ENCODE measurements around the gene EFS.
"Not testable (repeated sequence)": the region's sequence is repeated elsewhere in the genome, so short reads cannot be mapped to it uniquely, and the experiment has no call there.

Gene EFS

GRCh38 chr14:23365036-23365731, at the start of gene EFS:
EFS (minus strand) TSS chr14:23365172; CDS start chr14:23365025, 147 bp downstream.
- peak; percentile 68 for DNase-seq (ENCODE audit: low spot score)

- DNase-seq (ENCODE audit: low spot score): no peak
Observed at GRCh38 chr14:23414254-23414653, 49.3 kb upstream of the EFS start.

GRCh38 chr14:23413681-23414080, 48.7 kb upstream of the EFS start:
- DNase-seq (ENCODE audit: low spot score): no peak

GRCh38 chr14:23411563-23412525, 46.9 kb upstream of the EFS start:
- no peak for DNase-seq (ENCODE audit: low spot score)

GRCh38 chr14:23409966-23410635, 45.1 kb upstream of the EFS start:
- no peak for DNase-seq (ENCODE audit: low spot score)

- DNase-seq (ENCODE audit: low spot score): no peak
Observed at GRCh38 chr14:23409475-23409874, 44.5 kb upstream of the EFS start.

GRCh38 chr14:23408307-23408630, 43.3 kb upstream of the EFS start:
- DNase-seq (ENCODE audit: low spot score): no peak

- DNase-seq (ENCODE audit: low spot score): no peak
Observed at GRCh38 chr14:23407516-23408306, 42.7 kb upstream of the EFS start, which contains the start of gene MYH6. MYH6 (minus strand) TSS chr14:23408273; CDS start chr14:23407223, 1,050 bp downstream.

GRCh38 chr14:23406725-23407355, 41.9 kb upstream of the EFS start:
- no peak for DNase-seq (ENCODE audit: low spot score)

GRCh38 chr14:23406244-23406643, 41.3 kb upstream of the EFS start:
- no peak for DNase-seq (ENCODE audit: low spot score)

- DNase-seq (ENCODE audit: low spot score): no peak
Observed at GRCh38 chr14:23405516-23406025, 40.6 kb upstream of the EFS start.

GRCh38 chr14:23405096-23405495, 40.1 kb upstream of the EFS start:
- no peak for DNase-seq (ENCODE audit: low spot score)

- DNase-seq (ENCODE audit: low spot score): no peak
Observed at GRCh38 chr14:23404331-23404900, 39.4 kb upstream of the EFS start.

- no peak for DNase-seq (ENCODE audit: low spot score)
Observed at GRCh38 chr14:23403908-23404307, 38.9 kb upstream of the EFS start.

GRCh38 chr14:23403139-23403438, 38.1 kb upstream of the EFS start:
- DNase-seq (ENCODE audit: low spot score): no peak

- no peak for DNase-seq (ENCODE audit: low spot score)
Observed at GRCh38 chr14:23402296-23403138, 37.5 kb upstream of the EFS start.

GRCh38 chr14:23401291-23401690, 36.3 kb upstream of the EFS start:
- no peak for DNase-seq (ENCODE audit: low spot score)

GRCh38 chr14:23400496-23401149, 35.7 kb upstream of the EFS start:
- not testable (repeated sequence) for DNase-seq (ENCODE audit: low spot score)

- no peak for DNase-seq (ENCODE audit: low spot score)
Observed at GRCh38 chr14:23399591-23399990, 34.6 kb upstream of the EFS start.
